Fibroblast of skin of right quadriceps (primary cell): Measurements from ENCODE around the gene STXBP5L.
"Not testable (repeated sequence)": the region's sequence is repeated elsewhere in the genome, so short reads cannot be mapped to it uniquely, and the experiment has no call there.

Source experiments
- DNase-seq: peaks from one replicate; pipeline ENCODE4 v3.0.0-alpha.2; 2013

STXBP5L gene

DNA sequence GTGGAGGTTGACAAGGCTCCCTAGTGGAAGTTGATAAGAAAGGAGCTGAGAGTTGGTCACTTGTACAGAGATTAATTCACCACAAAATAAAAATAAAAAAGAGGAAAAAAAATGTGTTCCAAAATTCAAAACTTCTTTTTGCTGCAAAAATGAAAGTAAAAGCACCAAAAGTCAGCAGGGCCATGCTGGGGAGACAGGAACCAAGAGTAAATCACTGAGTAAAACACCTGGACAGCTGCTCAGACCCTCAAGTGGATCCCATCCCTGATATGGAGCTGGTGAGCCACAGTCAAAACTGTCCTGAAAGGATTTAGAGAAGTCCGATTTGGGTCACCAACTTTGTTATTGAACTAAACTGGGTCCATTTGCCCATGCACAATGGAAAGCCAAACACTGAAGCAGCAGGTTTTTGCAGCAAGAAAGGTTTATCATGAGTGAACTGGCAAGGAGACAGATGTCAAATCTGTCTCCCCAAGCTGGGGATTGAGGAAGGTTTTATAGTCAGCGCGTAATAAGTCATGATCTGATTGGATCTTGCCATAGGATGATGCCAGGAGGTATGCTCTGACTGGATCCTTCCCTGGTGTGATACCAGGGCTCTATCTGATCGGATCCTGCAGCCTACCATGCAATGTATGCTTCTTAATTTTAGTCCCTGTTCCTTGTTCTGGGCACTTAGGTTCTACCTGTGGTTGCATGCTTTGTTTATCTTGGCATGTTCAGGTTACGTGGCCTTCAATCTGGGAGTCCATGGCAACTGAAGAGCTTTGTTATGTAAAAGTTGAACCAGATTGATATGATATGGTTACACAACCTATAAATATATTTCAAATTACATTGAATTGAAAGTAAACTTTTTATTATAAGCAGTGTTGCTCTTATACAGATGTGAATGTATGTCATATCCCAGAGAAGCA lies 324.6 kb downstream of the STXBP5L start:
- DNase-seq = no peak

DNA sequence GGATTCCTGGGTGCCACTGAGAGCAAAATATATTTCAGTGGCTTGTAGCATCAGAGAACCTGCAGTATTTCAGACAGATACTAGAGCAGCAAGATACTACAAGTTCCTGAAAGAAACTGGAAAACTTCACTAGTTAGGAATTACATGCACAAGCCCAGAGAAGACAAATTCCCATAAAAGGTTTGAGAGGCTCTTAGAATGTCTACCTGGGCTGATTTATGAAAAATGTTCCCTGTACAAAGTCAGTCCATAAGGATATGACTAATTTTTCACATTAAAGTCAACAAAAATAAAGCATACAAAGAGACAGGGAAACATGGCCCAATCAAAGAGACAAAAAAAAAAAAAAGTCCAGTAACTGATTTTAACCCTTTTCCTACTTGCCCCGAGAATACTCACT lies 335.2 kb downstream of the STXBP5L start:
- DNase-seq = no peak

GRCh38 chr3:121252676-121253075 lies 344.7 kb downstream of the STXBP5L start:
- DNase-seq = no peak

- no peak for DNase-seq
Measured at GRCh38 chr3:121269389-121269788, 361.4 kb downstream of the STXBP5L start.

DNA sequence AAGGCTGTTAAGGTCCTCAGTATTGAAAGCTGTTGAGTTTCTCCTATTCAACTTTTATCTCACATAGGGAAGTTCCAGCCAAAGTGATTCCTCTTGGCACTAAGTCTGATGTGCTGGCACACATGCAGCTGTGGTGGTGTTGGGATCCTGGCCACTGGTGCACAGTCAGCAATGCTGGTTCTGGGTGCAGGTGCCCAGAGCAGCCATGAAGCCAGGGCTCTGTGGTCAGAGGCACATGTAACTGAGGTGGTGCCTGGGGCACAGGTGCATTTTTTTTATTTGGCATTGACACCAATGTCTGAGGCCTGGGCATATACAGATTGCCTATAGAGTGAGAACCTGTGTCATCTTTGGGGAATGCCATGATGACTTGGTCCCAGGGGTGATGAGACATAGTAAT lies 366.4 kb downstream of the STXBP5L start:
- no peak for DNase-seq

- no peak for DNase-seq
Measured at GRCh38 chr3:121295452-121295851, 387.4 kb downstream of the STXBP5L start.

DNA sequence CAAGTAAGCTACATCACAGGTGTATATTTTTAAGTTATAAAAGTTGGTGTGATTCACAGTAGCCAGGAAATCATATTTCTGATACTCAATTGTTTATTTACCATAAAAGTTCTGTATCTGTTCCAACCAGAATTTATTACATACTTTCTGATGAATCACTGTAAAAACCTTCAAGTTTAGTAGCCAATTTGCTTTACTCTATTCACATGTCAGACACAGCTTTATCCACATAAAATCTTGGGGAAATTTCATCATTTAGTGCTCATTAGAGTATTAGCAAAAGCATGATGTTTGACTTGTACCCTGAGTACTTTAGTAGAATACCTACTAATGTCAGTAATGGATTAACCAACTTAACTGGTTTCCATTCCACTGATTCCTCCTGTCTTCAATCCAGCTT lies 388.0 kb downstream of the STXBP5L start:
- DNase-seq = no peak

DNA sequence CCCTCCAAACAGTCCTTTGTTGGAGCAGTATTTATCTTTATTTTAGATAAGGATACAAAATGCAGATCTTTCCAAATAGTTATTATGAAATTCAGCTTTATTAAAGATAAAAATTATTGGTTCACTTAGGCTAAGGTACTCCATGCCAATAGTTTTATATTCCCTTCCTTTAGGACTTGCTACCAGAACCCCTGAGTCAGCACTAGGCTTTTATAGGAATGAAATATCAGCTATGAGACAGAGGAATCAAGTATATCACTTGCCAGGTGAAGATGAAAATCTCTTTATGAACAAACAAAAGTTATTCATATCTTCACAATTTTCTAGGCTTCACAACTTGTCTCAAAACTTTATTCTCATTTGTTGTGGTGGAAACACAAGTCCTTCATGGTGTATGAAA lies 416.3 kb downstream of the STXBP5L start:
- no peak for DNase-seq

GRCh38 chr3:121330118-121330517 lies 422.1 kb downstream of the STXBP5L start:
- no peak for DNase-seq

- no peak for DNase-seq
Measured at GRCh38 chr3:121330634-121331033, 422.6 kb downstream of the STXBP5L start.

DNA sequence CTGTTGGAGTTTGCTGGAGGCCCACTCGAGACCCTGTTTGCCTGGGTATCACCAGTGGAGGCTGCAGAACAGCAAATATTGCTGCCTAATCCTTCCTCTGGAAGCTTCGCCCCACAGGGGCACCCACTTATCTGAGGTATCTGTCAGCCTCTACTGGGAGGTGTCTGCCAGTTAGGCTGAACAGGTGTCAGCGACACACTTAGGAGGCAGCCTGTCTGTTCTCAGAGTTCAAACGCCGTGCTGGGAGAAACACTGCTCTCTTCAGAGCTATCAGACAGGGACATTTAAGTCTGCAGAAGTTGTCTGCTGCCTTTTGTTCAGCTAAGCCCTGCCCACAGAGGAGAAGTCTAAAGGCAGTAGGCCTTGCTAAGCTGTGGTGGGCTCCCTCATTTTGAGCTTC lies 448.0 kb downstream of the STXBP5L start:
- DNase-seq = not testable (repeated sequence)

GRCh38 chr3:121362035-121362734 lies 454.2 kb downstream of the STXBP5L start:
- DNase-seq = no peak

- DNase-seq = not testable (repeated sequence)
Measured at GRCh38 chr3:121388308-121388707, 480.3 kb downstream of the STXBP5L start.

GRCh38 chr3:121395967-121396366 lies 488.0 kb downstream of the STXBP5L start:
- not testable (repeated sequence) for DNase-seq

DNA sequence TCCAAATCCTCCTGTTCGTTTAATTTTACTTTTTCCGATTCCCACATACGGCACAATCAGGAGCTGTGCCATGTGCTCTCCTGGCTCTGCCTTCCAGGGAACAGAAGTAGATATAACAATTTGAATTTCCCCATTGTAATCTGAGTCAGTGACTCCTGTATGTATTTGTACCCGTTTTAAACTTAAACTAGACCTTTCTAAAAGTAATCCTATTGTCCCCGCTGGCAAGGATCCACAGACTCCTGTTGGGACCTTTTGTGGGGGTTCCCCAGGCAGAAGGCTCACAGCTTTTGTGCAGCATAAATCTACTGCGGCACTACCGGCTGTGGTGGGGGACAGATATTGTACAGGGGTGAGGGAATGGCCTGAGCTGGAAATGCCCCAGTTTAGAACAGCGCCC lies 490.0 kb downstream of the STXBP5L start:
- not testable (repeated sequence) for DNase-seq

- DNase-seq = no peak
Measured at GRCh38 chr3:121399820-121400219, 491.8 kb downstream of the STXBP5L start.

DNA sequence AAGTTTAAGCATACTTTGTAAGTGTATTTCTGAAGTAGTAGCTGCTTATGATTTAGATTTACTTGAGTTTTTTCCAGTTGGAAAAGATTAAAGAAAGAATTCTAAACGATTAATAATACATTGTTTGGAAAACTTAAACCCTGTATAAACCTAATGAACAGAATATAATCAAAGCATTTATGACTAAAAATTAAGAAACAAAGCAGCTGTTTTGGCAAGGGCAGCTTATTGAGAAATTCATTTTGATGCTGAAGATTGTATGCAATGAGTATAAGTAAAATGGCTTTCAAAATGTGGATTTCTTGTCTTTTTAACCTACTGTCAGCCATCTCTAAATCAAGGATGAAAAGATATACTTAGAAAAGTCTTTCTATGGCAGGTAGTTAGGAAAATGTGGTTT lies 497.6 kb downstream of the STXBP5L start:
- no peak for DNase-seq

GRCh38 chr3:121411523-121411922 lies 503.5 kb downstream of the STXBP5L start:
- peak; percentile 37 for DNase-seq

GRCh38 chr3:121414924-121415323 lies 506.9 kb downstream of the STXBP5L start:
- DNase-seq = no peak

DNA sequence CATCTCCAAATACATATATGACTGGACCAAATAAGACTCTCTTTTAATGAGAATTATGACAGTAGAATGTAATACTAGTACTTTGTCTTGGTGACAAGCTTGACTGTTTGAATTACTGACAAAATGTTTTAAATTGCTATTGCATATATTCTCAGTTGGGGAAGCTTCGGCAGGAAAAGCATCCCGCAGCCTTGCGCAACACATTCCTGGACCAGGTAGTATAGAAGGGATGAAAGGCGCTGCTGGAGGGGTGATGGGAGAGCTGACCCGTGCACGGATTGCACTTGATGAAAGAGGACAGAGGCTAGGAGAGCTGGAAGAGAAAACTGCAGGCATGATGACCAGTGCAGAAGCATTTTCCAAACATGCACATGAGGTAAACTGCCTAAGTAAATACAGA lies 510.2 kb downstream of the STXBP5L start:
- no peak for DNase-seq

- DNase-seq = no peak
Measured at GRCh38 chr3:121424549-121424948, 516.5 kb downstream of the STXBP5L start.

GRCh38 chr3:121430664-121431215 lies 522.7 kb downstream of the STXBP5L start:
- no peak for DNase-seq

GRCh38 chr3:121431726-121432517 lies 523.9 kb downstream of the STXBP5L start:
- DNase-seq = peak; percentile 43
